ENCODE measurements around the gene TNFRSF1A.
"Not testable (repeated sequence)": the region's sequence is repeated elsewhere in the genome, so short reads cannot be mapped to it uniquely, and the experiment has no call there.

Gene TNFRSF1A

DNA sequence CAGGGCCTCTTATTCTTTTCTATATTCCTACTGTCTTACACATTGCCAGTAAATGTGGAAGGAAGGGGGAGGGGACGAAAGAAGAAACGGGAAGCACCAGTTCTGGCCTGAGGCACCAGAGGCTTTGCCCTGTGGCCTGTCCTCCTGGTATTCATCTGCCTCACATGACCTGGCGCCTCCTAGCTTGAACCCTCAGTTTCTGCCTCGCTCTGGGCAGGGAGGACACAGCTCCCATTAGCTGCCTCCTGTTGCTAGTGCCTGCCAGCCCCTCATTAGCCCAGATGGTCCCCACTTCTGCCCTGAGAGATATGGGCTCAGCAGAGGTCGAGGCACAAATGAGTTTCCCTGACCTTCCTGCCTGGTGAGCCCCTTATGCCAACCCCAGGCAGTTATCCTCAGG lies 34.3 kb downstream of the TNFRSF1A start:
- DNase-seq (ENCODE audit: low read depth in 2 of 2, low spot score in 1 of 2): no peak

DNA sequence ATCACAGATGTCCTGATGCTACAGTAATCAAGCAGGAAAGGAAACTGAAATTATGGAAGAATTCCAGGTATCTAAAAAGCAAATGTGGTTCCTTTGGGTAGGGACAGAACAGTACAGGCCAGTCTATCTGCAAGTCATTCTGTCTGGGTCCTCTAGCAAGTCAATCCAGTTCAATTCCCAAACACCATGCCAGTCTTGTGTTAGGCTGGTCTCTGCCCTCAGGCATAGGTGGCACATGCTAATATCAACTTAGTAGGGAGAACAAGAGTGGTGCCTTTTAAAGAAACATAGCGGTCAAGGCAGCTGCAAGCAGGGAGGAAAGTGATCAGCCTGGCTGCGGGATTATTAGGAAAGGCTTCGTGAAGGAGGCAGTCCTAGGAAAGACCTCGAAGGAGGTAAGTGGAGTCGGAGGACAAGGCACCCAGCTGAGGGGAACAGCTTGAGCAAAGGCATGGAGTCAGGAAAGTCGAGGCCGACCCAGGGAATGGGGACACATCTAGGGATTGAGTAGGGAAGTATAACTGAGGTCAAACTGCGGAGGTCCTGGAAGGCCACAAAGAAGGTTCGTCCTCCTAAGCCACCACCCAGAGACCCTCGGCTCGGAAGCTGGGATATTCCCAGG lies 35.2 kb downstream of the TNFRSF1A start:
- no peak for DNase-seq (ENCODE audit: low read depth in 2 of 2, low spot score in 1 of 2)

DNA sequence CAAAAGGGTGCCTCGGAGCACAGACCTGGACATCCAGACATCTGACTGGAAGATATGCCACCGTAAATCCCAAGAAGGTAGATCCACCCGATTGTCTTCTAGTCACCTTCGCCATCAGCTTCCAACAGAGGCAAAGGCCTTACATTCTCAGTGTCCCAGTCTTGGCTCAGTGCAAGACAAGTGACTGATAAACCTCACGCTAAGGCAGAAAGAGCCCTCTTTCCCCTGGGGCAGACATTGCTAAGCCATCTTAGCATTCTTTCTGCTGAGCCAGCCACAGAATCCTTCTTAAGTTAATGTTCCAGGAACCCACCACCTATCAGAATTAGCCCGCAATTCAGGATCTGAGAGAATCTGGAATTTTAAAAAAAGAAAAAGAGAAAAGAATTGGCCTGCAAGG lies 35.7 kb downstream of the TNFRSF1A start:
- DNase-seq (ENCODE audit: low read depth in 2 of 2, low spot score in 1 of 2): no peak

GRCh38 chr12:6303071-6303470 lies 38.8 kb downstream of the TNFRSF1A start:
- no peak for DNase-seq (ENCODE audit: low read depth in 2 of 2, low spot score in 1 of 2)

DNA sequence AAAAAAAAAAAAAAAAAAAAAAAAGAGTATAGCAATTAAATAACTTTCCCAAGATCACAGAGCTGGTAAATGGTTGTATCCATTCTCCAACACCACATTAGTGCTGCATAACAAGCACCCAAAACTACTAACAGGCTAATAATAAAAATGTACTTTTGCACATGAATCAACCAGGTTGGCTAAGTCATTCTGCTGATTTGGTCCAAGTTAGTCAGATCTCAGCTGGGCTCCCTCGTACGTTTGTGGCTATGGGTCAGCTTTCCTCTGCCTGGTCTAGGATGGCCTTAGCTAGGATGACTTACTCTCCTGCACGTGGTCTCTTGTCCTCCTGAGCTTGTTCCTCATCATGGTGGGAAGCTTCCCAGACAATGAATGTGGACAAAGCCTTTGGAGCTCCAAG lies 39.3 kb downstream of the TNFRSF1A start:
- DNase-seq (ENCODE audit: low read depth in 2 of 2, low spot score in 1 of 2): no peak

- DNase-seq (ENCODE audit: low read depth in 2 of 2, low spot score in 1 of 2): no peak
Observed at GRCh38 chr12:6301721-6302120, 40.2 kb downstream of the TNFRSF1A start.

- DNase-seq (ENCODE audit: low read depth in 2 of 2, low spot score in 1 of 2): no peak
Observed at GRCh38 chr12:6297170-6297569, 44.7 kb downstream of the TNFRSF1A start.

GRCh38 chr12:6295094-6295811 lies 46.6 kb downstream of the TNFRSF1A start:
- DNase-seq (ENCODE audit: low read depth in 2 of 2, low spot score in 1 of 2): no peak

GRCh38 chr12:6294156-6295093 lies 47.5 kb downstream of the TNFRSF1A start:
- no peak for DNase-seq (ENCODE audit: low read depth in 2 of 2, low spot score in 1 of 2)

DNA sequence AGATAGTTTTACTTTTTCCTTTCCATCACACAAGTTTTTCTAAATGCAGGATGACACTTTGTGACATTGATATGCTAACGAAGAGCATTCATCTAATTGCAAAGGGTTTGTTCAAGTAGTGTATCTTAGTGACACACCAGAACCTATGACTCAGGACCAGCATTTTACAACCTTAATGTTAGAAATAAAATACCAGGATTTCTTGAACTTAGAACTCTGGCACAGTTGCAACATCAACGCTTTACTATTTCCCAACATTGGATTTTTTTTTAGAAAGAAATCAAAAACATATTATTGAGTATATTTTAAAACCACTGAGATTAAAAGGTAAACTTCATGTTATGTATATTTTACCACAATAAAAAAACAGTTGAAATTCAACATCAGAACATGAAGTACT lies 49.3 kb downstream of the TNFRSF1A start:
- DNase-seq (ENCODE audit: low read depth in 2 of 2, low spot score in 1 of 2): no peak

DNA sequence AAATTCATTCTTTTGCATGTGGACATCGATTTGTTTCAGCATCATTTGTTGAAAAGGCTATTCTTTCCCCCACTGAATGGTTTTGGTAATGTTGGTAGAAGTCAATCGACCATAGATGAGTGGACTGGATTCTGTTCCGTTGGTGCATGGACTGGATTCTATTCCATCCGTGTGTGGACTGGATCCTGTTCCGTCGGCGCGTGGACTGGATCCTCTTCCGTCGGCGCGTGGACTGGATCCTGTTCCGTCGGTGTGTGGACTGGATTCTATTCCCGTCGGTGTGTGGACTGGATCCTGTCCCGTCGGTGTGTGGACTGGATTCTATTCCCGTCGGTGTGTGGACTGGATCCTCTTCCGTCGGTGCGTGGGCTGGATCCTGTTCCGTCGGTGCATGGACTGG lies 52.0 kb downstream of the TNFRSF1A start:
- DNase-seq (ENCODE audit: low read depth in 2 of 2, low spot score in 1 of 2): not testable (repeated sequence)

GRCh38 chr12:6289081-6289480 lies 52.8 kb downstream of the TNFRSF1A start:
- not testable (repeated sequence) for DNase-seq (ENCODE audit: low read depth in 2 of 2, low spot score in 1 of 2)

DNA sequence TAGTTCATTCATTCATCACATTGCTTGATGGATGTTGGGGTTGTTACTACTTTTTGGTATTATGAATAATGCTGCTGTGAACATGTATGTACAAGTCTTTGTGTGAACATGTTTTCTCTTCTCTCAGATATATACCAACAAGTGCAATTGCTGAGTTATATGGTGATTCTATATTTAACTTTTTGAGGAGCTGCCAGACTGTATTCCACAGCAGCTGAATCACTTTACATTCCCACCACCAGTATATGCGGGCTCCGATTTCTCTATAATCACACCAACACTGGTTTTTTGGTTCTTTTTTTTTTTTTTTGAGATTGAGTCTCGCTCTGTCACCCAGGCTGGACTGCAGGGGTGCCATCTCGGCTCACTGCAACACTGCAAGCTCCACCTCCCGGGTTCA lies 53.6 kb downstream of the TNFRSF1A start:
- DNase-seq (ENCODE audit: low read depth in 2 of 2, low spot score in 1 of 2): no peak

GRCh38 chr12:6285532-6286306 lies 56.2 kb downstream of the TNFRSF1A start:
- DNase-seq (ENCODE audit: low read depth in 2 of 2, low spot score in 1 of 2): no peak

GRCh38 chr12:6285063-6285477 lies 56.8 kb downstream of the TNFRSF1A start:
- peak; percentile 12 to 26 for DNase-seq (ENCODE audit: low read depth in 2 of 2, low spot score in 1 of 2)

DNA sequence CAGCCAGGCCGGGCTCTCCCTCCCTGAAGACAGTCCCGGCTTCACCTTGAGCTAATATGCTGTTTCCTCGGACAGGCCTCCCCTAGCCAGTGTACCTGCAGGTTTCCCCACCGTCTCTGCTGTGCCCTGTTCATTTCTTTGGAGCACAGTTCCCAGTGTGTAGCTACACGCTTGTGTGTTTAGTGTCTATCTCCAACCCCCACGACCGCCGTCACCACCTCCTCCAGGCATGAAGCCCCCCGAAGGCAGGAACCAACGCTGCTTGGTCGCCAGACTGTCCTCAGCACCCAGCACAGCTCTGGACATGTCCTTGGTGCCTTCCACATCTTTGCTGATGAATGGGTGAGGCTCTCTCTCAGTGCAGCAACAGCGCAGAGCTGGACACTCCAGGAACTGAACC lies 57.6 kb downstream of the TNFRSF1A start:
- DNase-seq (ENCODE audit: low read depth in 2 of 2, low spot score in 1 of 2): no peak

DNA sequence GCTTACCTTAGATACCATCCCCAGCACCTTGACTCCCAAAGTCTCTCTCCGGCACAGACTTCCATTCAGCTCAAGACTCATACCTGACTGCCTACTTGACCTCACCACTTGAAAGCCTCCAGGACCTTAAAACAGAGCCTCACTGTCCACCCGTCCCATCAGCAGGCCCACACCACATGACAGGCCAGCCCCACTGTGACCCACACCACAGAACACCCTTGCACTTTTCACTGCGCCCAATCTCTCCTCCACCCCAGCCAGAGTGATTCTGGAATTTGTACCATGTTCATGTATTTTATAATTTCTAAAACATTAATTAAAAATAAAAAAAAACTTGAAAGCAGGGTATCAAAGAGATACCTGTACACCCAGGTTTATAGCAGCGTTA lies 59.4 kb downstream of the TNFRSF1A start:
- DNase-seq (ENCODE audit: low read depth in 2 of 2, low spot score in 1 of 2): no peak

DNA sequence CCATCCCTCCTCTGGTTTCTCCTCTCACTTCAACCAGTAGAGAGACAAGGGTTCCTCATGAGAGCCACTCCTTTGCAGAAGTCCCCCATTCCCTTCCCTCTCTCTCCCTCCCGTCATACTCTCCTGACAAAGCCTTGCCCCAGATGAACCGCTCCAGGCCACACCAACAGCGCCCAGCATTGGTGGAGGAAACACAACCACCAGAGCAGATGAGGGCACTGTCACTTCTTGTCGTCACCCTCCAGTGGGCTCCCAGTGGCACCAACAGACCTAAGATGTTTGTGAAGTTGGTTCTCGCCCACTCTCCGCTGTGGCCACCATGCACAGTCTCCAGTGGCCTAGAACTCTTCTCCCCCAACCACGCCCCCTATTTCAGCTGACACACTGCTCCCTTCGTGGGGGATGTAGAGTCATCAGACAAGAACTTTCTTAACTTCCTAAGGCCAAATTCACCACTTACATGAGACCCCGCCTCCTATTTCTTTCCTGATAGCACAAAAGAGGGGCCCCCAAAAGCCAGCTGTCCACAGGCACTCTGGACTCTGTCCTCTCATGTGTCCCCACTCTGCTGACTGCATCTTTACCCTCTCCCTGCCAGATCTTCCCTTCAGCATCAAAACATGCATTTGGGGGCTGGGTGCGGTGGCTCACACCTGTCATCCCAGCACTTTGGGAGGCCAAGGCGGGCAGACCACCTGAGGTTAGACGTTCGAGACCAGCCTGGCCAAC lies 60.6 kb downstream of the TNFRSF1A start:
- DNase-seq (ENCODE audit: low read depth in 2 of 2, low spot score in 1 of 2): no peak

DNA sequence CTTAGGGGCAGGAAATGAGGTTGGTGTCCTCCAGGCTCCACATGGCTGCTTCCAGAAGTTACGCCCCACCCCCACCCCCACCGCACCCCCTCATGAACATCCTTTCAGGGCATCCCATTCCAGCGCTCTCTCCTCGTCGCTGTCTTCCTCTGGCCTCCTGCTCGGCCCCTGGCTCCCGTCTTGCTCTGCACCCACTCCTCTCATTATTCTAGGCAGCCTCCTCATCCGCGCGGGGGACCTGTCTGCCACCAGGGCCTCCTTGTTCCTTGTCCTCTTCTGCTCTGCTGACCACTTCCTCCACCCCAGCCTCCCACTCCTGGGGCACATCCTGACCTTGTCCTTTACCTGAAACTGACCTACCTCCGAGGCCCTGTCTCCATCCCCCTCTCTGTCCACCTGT lies 61.2 kb downstream of the TNFRSF1A start:
- DNase-seq (ENCODE audit: low read depth in 2 of 2, low spot score in 1 of 2): no peak

- DNase-seq (ENCODE audit: low read depth in 2 of 2, low spot score in 1 of 2): no peak
Observed at GRCh38 chr12:6280053-6280469, 61.8 kb downstream of the TNFRSF1A start.

All from stimulated activated CD8-positive, alpha-beta memory T cell treated with anti-CD3 and anti-CD28 coated beads, Interleukin-4, amount 100 ng/mL, for 4 hours (primary cell).